ENCODE measurements around the gene DUSP2.

Gene DUSP2

GRCh38 chr2:96145036-96145847, at the start of gene DUSP2:
Gene DUSP2, minus strand, starts transcription at chr2:96145440. Its CDS starts 86 bp downstream, at chr2:96145354.
- DNase-seq = peak; percentile 91

DNA sequence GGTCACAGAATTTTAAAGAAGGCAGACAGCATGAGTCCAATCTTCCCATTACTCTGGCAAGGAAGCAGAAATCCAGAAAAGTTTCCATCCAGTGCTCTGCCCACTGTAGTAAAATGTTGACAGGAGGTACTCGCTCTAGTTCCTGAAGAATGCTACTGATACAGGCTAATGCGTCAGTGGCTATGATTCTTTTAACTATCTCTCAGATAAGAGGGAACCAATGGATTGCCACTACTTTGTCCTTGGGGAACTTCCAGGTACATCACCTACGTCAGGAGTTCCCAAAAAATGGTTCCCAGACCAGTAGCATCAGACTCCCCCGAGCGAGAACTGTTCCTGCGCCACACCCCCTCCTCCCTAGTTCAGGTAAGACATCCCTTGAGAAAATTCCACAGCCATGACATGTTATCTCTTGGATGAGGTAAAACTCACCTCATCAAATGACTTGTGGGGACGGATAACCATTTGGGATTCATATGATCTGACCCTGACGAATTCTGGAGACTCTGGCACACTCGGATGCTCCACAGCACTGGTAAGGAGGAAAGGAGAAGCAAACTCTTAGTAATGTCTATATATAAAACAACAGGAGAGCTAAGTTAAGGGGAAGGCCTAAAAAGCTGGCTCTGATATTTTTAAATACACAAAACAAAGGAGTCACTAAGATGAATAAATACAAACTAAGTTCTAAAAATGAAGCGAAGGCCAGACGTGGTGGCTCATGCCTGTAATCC, 46.9 kb upstream of the DUSP2 start:
- DNase-seq = no peak

DNA sequence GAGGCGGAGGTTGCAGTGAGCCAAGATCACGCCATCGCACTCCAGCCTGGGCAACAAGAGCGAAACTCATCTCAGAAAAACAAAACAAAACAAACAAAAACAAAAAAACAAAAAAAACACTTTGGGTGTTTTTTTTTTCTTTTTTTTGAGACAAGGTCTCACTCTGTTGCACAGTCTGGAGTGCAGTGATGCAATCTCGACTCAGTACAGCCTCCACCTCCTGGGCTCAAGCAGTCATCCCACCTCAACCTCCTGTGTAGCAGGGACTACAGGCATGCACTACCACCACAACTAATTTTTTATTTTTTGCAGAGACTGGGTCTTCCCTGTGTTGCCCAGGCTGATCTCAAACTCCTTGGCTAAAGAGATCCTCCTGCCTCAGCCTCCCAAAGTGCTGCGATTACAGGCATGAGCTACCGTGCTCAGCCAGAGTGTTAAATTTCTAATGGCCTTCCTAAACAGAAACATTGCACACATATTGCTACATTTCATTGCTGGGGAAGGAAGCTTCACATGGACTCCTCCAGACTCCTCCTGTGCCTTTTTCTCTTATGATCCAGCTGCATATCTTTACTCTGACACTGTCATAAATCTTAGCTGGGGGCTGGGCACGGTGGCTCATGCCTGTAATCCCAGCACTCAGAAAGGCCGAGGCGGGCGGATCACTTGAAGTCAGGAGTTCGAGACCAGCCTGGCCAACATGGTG, 43.7 kb upstream of the DUSP2 start:
- DNase-seq = no peak

DNA sequence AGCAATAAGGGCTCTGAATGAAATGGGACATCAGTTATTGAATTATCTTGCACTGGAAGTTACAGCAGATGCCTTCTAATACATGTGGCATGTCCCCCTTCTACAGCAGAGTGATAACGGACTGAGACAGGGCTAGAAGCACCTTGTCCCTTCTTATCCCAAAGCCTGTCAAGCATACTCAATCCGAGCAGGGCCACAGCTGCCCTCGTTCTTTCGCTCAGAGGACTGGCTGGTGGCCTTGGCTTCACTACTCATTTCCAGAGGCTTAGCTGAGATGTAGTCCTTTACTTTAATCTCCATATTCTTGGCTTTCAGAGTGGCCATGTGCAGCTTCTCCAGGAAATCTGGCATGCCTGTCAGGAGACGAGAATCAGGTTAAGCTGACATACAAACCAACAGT, 41.3 kb upstream of the DUSP2 start:
- no peak for DNase-seq

GRCh38 chr2:96185516-96185915, 40.3 kb upstream of the DUSP2 start:
- DNase-seq = no peak

GRCh38 chr2:96184989-96185388, 39.7 kb upstream of the DUSP2 start:
- DNase-seq = no peak

- DNase-seq = no peak
These were observed 38.9 kb upstream of the DUSP2 start for GRCh38 chr2:96184188-96184587.

DNA sequence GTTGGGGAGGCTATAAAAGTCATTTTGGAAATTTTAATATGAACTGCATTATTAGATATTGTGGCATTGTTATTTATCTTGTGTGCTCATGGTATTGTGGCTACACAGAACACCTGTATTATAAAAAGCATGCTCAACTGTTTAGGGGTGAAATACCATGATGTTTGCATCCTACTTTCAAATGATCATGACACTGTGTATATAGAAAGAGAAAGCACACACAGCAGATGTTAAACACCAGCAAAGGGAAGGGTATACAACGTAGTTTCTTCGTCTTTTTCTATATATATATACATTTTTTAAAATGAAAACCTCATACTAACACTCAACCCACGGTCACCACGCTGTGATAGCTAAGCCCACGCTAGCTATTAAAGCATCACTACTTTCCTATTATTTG, 36.3 kb upstream of the DUSP2 start:
- no peak for DNase-seq

- no peak for DNase-seq
These were observed 35.3 kb upstream of the DUSP2 start for GRCh38 chr2:96180521-96180920.

DNA sequence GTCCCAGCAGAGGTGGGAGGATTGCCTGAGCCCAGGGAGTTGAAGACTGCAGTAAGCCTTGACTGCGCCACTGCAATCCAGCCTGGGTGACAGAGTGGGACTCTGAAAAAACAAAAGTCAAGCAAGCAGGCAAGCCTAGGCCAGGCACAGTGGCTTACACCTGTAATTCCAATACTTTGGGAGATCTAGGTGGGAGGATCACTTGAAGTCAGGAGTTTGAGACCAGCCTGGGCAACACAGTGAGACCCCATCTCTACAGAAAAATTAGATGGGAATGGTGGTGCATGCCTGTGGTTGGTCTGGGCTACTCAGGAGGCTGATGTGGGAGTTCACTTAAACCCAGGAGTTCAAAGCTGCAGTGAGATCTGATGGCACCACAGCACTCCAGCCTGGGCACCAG, 34.8 kb upstream of the DUSP2 start:
- DNase-seq = no peak

- DNase-seq = no peak
These were observed 31.4 kb upstream of the DUSP2 start for GRCh38 chr2:96176661-96177060.

GRCh38 chr2:96175951-96176350, 30.7 kb upstream of the DUSP2 start:
- no peak for DNase-seq

DNA sequence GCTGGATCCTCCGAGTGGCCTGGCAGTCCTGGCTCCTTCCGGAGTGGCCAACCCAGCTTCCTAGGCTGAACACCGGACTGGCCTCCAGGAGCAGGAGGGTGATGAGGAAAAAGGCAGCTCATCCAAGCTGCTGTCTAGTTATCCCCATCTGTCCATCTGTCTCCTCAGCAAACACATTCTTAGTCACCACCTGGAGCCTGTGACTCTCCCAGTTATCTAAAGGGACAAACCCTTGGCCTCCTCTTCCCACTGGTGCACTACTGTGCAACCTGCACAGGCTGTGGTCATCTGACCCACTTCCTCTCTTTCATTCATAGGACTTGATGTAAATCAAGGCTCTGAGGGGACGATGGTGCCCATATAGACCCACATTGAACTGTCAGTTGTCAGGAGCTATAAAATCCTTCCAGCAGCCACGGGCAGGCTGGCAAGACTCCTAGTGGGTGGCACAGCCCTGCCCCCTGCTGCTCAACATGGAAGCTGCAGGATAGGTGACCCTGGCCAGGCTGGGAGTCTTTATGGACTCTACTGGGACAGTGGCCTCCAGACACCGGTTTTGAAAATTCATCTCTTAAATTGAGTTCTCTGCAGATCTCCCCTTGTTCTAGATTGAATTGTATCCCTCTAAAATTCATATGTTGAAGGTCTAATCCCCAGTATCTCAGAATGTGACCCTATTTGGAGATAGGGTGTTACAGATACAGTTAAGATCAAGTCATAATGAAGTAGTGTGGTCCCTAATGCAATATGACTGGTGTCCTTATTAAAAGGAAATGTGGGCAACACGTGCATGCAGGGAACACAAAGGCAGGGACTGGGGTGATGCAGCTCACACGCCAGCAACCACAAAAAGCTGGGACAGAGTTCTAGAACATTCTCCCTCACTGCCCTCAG, 29.3 kb upstream of the DUSP2 start:
- DNase-seq = peak; percentile 87

DNA sequence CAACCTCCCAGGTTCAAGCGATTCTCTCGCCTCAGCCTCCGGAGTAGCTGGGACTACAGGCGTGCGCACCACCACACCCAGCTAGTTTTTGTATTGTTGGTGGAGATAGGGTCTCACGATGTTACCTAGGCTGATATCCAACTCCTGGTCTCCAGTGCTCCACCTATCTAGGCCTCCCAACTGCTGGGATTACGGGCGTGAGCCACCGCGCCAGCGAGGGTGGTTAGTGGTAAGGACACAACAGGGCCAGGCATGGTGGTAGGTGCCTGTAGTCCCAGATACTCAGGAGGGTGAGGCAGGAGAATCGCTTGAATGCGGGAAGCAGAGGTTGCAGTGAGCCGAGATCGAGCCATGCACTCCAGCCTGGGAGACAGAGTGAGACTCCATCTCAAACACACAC, 26.6 kb upstream of the DUSP2 start:
- DNase-seq = no peak

DNA sequence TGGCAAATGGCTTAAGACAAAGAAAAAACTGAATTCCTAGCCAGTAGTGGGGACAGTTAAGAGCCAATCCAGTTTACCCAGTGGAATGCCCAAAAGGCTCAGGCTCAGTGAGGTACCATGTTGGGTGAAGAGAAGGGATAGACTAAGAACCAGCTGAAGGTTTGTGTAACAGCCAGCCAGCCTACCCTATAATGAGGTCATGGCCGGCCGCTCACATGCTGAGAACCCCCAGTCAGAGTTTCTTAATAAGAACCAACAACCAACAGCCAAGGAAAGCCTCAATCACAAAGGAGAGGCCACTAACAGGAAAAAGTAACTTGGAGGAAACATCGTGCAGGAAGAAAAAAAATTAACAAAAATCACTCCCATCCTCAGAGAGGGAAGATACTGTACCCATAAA, 25.4 kb upstream of the DUSP2 start:
- no peak for DNase-seq

DNA sequence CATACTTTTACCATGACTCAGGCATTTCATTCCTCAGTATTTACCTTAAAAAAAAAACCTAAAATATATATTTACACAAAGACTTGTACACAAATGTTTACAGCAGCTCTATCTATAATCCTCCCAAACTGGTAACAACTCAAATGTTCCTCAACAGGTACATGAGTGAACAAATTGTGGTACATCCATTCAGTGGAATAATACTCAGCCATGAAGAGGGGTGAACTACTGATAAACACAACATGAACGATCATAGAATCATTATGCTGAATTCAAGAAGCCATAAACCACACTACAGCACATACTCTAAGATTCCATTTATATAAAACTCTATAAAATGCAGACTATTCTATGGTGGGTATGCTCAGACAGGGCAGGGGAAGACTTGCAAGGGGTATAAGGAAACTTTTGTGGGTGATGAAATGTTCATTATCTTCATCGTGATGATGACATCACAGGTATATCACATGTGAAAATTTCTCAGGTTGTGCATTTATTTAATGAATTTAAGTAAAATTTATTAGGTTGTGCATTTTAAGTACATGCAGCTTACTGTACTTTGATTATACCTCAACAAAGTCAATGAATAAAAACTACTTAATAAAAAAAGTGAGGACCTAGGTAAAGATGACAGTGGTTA, 24.7 kb upstream of the DUSP2 start:
- no peak for DNase-seq

GRCh38 chr2:96167407-96168013, 22.3 kb upstream of the DUSP2 start:
- no peak for DNase-seq

DNA sequence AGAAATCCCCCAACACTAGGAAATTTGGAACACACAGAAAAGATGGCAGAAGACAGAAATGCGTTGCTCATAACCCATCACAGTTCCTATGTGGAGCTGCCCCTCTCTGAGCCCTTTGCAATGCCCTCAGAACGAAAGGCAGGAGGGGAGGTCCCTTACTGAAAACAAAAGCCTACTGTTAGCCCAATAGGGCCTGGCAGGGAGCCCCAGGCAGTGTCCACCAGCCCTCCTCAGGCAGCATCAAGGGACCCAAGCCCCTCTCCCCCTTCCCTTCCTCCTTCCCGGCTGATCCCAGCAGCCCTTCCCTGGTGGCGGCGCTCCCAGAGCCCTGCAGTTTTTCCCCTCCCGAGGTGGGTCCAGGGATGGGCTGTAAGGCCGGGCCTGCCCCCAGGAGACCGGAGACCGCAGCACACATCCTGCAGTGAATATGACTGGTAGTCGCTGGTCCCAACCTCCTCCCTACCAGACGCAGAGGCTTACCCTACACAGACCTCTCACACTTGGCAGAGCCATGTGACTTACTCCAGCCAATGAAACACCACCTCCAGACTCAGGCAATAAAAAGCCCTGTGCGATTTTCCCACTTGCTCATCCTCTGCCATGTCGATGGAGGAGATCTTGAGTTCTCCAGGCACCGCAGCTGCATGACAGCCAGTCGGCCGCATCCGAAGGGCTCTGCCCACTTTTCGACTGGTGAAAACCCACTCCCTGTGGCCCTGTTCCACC, 19.4 kb upstream of the DUSP2 start:
- peak; percentile 63 for DNase-seq

- peak; percentile 83 for DNase-seq
These were observed 18.7 kb upstream of the DUSP2 start for GRCh38 chr2:96163768-96164429.

GRCh38 chr2:96163415-96163767, 18.2 kb upstream of the DUSP2 start:
- no peak for DNase-seq

- no peak for DNase-seq
These were observed 16.7 kb upstream of the DUSP2 start for GRCh38 chr2:96161898-96162297.
